HG02943 (cell line): Measurements from ENCODE around the gene C6orf118.

Experiments
- ATAC-seq: cut with Tn5 transposase; IDR thresholded peaks from one replicate; pipeline ENCODE4 v1.9.1; 2021; ENCODE audit warnings: mild to moderate bottlenecking, low read depth, moderate library complexity; ENCODE audit not compliant: unreplicated experiment

The C6orf118 gene

GRCh38 chr6:165308926-165309731, at the start of gene C6orf118:
Gene C6orf118 (minus strand): TSS chr6:165309605. CDS start chr6:165309586, 19 bp downstream.
- ATAC-seq: no peak

DNA sequence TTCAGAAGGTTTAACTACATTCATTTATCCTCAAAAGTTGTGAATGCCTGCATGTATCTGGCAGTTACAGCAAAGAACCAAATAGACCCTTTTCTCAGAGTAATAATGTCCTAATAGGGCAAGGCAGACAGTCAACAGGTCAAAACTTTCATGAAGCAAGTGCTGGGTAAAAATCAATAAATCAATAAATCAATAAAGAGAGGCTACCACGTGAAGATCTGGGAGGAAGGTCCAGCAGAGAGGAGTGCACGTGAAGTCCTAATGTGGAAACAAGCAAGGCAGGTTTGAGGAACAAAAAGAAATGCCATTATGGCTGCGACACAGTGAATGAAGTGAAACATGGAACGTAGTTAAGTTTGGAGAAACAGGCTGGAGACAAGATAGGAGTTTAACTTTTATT, 36.3 kb upstream of the C6orf118 start:
- no peak for ATAC-seq

DNA sequence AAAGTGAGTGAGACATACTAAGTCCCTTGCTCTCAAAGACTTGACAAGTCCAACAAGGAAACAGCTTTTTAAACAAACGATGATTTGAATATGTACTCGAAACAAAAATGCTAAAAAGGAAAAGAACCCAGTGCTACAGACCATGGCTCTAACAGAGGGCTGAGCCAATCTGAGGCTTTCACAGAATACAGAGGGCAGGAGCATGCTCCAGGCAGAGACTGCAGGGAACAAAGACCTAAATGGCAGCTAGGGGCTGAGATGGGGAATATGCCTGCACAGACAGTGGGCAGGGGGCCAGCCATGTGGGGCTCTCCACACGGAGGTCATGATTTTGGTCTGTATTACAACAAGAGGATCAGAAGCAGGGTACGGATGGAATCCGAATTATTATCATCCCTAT, 31.1 kb upstream of the C6orf118 start:
- ATAC-seq: no peak

DNA sequence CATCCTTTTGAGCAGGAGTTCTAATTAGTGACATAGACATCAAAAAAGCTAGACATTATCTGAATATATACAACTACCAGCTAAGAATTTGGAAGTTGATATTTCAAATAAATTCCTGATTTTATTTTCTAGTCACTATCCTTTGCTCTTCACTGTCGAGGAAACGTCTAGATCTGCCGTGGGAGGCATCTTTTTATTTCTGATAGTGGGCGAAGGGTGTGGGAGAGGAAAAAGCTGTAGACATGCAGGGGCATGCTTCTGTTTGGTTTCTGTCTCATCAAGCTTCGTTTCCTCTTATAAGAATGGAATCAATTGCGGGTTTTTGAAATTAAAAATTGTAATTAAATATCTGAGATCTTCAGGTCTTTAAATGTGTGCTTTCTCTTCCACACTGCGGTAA, 16.2 kb upstream of the C6orf118 start:
- ATAC-seq: no peak

DNA sequence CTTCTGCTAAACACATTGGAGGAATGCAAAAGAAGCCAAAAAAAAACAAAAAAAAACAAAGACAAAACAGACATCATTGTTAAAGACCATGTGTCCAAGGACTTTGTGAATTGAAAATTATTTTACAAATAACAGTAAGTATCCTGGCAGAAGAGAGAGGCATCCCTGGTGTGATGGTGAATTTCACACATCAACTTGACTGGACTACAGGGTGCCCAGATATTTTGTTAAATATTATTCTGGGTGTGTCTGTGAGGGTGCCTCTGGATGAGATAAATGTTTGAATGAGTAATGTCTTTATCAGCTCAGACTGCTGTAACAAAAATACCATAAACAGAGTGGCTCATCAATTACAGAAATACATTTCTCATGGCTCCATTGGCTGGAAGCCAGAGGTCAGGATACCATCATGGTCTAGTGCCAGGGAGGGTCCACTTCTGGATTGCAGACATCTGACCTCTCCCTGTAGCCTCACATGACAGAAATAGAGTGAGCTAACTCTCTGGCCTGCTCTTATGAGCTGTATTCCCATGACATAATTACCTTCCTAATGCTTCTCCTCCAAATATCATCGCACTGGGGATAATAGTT, 12.2 kb upstream of the C6orf118 start:
- ATAC-seq: no peak

DNA sequence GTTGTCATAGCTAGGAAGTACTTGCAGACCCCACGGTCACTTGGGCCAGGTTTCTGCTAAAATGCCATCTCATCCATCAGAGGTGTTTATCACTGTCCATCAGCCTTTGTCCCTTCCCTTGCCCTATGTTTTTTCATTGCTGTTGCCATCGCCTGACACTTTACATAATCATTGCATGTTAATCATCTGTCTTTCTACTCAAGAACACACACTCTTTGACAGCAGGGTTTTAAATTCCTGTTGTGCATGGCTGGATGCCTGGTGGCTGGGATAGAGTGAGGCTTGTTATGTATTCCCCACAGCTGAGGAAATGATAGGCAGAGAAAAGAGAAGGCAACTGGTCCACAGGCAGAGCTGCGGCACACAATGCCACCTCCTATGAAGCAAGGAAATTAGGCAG, 11.7 kb upstream of the C6orf118 start:
- no peak for ATAC-seq

GRCh38 chr6:165317723-165318122, 8.3 kb upstream of the C6orf118 start:
- ATAC-seq: no peak

DNA sequence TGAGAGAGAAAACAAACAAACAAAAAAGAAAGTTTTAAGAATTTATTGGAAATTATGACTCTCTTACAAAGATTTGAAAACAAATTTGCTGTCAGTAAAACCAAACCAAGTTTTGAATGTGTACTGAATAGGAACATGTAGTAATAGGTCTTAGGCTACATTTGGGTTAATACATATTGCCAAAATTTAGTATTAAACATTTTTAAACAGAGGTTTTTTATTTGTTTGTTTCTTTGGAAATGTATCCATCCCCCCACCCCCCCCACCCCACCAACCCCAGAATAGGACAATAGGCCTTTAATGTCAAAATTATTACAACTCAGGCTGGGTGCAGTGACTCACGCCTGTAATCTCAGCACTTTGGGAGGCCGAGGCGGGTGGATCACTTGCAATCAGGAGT, 2.5 kb downstream of the C6orf118 start:
- ATAC-seq: no peak

GRCh38 chr6:165301372-165302246, 7.8 kb downstream of the C6orf118 start:
- no peak for ATAC-seq

GRCh38 chr6:165300422-165300936, 8.9 kb downstream of the C6orf118 start:
- ATAC-seq: no peak

- ATAC-seq: no peak
Observed at GRCh38 chr6:165298875-165299274, 10.5 kb downstream of the C6orf118 start.

DNA sequence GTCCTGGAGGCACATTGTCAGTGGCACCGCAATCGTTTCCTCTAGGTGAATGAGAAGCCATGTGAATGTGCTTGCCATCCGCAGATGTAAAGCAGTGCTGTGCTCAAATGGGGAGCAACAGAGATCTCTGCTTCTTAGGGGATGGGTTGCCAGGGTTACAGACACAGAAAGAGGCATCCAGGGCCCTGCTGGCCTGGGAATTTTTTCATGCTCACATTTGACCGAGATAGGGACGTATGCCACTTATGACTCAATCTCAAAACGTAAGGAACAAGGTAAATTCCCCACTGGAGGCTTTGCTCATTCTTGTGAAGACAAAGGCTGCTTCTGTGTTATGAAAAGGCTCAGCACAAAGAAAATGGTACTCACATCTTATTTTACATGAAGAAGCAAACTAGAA, 11.0 kb downstream of the C6orf118 start:
- no peak for ATAC-seq

DNA sequence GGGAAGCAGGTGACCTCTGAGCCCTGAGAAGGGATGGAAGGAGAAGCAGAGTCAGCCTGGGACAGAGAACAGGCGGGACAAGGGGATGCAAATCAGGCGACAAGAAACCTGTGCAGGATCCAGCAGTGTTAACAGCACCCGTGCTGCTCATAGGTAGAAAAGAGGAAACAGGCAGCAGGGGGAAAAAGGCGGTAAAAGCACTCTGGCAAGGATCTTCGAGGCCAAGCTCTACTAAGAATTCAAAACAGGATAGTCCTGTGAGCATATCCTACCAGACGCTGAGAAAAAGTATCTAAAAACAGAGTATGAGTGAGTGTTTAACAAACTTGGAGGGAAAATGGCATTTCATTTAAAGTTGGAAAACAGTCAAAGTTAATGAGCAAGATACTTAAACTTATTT, 16.7 kb downstream of the C6orf118 start:
- ATAC-seq: no peak

- ATAC-seq: no peak
Observed at GRCh38 chr6:165274611-165275010, 34.8 kb downstream of the C6orf118 start.

- no peak for ATAC-seq
Observed at GRCh38 chr6:165272585-165272984, 36.8 kb downstream of the C6orf118 start.

GRCh38 chr6:165268987-165269386, 40.4 kb downstream of the C6orf118 start:
- ATAC-seq: no peak

GRCh38 chr6:165266621-165267020, 42.8 kb downstream of the C6orf118 start:
- no peak for ATAC-seq

DNA sequence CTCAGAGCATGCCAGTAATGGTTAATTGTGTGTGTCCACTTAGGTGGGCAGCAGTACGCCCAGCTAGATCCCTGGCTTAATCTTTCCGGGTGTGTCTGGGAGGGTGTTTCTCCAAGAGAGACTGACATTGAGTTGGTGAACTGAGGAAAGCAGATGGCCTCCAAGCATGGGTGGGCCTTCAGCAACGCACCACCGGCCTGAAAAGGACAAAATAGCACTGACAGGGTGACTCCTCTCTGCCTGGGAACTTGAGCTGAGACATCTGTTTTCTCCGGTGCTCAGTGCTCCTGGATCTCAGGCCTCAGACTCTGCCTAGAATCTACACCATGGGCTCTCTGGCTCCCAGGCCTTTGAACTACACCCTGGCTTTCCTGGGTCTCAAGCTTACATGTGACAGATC, 43.2 kb downstream of the C6orf118 start:
- ATAC-seq: no peak

GRCh38 chr6:165260462-165260861, 48.9 kb downstream of the C6orf118 start:
- ATAC-seq: no peak

DNA sequence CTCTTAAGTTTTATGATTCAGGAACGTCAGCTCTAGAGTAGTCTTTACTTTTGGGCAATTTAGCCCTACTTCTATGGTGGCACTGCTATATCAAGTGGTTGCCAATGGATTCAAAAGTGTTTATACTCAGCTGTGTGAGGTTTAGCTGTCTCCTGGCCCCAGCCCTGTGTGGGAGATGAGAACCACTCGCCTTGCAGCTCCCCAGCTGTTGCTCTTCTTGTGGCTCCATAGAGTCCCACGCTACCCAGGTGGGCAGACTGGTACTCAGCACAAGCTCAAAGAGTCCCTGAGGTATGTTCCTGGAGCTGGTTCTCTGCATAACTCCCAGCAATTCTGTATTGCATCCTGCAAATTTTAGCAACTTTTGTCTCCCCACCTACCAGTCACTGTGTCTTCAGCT, 59.6 kb downstream of the C6orf118 start:
- ATAC-seq: no peak

GRCh38 chr6:165245701-165246100, 63.7 kb downstream of the C6orf118 start:
- no peak for ATAC-seq
